Stimulated activated CD4-positive, alpha-beta T cell treated with anti-CD3 and anti-CD28 coated beads, Interleukin-12 subunit alpha, Interleukin-12 subunit beta, amount 100 ng/mL, for 4 hours (primary cell): ENCODE data around the gene GRIN2A.

ENCODE experiments used
- DNase-seq: peaks from one replicate; pipeline ENCODE4 v3.0.0-alpha.2; 2020

The GRIN2A gene

DNA sequence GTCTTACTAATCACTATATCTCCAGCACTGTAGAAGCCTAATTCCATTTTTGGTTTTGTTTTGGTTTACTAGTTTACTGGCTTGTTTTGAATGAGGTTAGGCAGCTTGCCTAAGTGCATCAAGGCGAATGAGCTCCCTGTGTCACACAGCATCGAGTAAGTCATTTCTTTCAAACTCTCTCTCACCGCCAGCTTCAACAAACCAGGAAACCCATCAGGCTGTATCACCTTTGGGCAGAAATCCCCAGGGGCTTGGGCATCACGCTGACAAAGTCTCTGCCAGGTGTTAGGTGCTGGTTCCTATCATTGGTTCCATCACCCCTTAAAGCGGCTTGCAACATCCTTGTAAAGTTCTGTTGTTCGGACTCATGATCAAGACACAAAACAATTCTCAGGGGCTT, 226.6 kb downstream of the GRIN2A start:
- no peak for DNase-seq

DNA sequence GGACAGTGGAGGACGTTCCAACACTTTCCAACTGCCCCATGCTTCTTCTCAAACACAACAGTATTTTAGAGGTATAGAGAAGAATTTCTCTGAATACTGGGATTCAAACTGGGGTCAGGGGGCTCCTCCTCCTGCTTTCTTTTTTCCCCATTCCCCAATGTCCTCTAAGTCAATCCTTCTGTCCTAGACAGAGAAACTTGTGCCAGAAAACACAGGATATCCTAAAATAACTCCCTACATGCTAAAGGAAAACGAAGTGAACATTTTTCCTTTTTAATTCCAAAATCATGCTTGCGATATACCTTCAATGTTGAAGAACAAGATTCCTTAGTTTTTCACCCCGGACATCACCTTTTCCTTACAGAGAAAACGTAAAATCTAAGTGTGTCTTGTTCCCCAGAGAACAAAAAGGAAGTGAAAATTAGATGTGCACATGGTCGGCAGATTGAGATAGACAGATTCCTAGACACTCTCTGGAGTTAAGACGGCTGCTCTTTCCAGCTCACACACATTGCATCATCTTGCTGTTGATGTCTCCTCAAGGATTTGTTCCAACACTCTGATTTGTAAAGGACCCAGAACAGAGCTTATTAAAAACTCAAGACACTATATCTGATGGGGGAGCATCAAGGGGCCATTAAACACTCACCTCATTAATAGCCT, 228.2 kb downstream of the GRIN2A start:
- no peak for DNase-seq

DNA sequence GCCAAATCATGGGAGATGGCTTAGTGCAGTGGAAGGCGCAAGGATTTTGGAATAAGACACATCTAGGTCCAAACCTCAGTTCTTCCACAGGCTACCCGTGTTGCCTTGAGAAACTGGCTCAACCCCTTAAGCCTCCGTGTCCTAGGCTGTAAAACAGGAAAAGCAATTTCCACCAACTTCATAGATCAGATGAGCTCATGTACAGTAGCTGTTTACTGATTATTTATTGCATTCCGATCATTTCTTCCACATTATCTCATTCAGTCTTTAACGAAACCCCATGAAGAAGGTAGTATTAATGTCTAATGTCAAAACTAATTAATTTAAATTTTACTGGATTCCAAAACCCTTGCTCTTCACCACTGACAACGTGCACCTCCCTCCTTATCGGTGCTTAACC, 231.6 kb downstream of the GRIN2A start:
- no peak for DNase-seq

DNA sequence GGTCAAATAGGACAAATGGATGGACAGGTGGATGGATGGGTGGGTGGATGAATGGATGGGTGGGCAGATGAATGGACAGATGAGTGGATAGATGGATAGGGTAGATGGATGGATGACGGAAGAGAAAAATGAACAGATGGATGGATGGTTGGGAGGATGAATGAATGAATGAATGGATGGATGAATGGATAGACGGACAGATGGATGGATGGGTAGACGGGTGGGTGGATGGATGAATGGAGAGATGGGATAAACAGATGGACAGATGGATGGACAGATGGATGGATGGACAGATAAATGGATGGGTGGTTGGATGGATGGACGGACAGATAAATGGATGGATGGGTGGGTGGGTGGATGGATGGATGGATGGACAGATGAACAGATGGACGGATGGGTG, 232.8 kb downstream of the GRIN2A start:
- DNase-seq: no peak

DNA sequence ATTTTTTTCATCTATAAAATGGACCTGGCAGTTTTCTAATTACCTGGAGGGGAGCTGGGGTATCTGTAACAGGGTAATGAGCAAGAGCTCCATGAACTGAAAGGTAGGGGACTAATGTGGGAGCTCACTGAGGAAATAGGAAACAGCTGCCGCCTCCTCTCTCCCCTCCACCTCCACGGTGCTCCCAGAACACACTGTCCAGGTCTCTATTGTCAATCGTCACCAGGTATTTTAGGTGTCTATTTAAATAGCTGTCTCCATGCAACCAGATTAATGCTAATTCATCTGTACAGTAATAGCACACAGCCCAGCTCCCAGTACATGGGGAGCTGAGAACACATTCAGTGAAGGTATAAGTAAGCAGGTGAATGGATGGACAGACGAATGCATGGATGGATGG, 233.3 kb downstream of the GRIN2A start:
- no peak for DNase-seq

DNA sequence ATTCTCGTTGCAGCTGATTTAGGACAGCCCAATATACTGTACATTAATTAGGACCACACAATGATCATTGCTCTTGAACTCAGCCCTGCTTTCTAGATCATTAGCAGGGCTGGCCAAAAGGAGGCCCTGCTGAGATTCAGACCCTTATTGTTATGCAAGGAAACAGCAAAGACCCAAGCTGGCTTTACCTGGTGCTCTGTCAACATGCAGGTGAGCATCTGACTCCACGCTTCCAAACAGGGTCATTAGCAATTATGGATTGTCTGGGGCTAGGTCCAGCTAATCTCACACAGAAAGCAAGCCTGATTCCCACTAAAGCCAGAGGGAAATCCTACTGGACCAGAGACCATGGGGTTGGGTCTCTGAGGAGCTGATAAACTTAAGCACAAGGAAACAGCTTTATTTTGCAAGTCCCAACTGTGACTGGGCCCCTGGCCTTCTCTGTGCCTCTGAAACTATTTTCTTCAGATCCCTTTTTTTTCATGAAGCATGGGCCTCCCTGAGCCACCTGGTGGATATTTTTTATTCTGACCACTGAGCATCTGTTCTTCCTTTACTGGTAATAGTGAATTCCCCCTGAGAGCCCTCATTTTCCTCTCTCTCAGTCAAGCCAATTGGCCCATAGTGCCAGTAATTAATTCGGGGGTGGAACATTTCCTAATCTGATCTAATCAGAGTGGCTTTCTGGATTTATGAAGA, 236.1 kb downstream of the GRIN2A start:
- DNase-seq: no peak

DNA sequence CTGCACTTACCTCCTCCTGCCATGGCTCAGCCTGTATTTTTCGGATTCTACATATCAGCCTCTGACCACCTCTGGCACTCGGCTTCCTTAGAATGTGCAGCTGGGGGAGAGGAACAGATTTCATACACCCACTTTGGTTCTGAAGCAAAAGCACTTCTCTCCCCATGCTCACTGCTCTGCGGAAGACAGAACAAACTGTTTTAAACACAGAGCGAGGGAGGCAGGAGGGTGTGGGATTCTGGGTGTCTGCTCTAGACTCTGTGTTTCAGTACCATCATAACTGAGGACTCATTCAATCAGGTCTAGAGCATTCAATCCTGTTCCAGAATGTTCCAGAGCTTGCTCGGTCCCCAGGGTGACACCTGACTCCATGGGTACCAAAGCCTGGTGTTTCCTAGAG, 239.1 kb downstream of the GRIN2A start:
- no peak for DNase-seq

DNA sequence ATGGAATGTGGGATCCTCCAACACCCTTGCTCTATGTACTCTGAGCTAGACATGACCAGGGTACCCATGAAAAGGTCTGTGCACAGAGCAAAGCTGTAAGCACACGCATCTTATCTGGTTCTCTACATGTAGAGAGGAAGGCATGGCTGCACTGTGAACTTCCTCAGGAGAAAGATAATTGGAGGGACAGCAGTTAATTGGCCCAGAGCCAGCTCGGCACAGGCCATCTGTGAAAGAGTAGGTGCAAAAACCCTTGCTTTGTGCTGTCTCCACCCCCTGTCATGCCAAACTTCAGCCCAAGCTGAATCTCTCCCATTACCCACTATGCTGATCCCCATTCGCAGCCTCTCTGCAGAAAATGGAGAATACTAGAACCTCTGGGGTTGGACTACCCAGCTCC, 241.0 kb downstream of the GRIN2A start:
- DNase-seq: no peak

DNA sequence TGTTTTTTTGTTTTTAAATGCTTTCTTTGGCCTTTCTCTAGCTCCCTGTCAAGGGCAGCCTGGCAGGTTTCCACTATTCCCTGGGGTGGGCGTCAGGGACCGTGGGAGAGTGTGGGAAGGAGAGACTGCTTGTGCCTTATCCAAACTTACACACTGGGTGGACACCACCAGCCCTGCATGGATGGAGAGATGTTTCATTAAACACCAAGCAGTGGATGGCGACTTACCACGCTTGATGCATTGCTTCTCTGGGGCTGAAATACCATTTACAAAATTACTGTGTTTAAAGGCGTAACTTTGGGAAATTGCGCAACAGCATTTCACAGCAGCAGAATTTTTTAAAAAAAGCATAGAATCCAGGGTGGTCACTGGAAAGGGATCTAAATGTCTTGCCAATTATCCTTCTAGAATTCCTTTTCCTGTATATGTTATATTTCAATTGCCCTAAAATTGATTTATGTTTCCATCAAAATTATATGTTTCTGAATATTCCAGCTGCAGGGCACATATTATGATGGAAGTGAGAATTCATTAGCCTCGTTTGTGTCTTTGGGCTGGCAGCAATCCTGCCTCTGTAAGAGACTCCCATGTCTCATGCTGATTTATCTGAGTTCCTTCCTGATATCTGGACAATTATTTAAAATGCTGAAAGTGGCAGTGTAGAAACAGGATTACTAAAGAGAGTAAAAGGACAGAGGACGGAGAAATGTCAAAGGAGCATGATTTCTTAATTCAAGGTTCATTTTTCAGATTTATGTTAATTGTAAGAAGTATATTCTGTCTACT, 247.3 kb downstream of the GRIN2A start:
- DNase-seq: no peak

DNA sequence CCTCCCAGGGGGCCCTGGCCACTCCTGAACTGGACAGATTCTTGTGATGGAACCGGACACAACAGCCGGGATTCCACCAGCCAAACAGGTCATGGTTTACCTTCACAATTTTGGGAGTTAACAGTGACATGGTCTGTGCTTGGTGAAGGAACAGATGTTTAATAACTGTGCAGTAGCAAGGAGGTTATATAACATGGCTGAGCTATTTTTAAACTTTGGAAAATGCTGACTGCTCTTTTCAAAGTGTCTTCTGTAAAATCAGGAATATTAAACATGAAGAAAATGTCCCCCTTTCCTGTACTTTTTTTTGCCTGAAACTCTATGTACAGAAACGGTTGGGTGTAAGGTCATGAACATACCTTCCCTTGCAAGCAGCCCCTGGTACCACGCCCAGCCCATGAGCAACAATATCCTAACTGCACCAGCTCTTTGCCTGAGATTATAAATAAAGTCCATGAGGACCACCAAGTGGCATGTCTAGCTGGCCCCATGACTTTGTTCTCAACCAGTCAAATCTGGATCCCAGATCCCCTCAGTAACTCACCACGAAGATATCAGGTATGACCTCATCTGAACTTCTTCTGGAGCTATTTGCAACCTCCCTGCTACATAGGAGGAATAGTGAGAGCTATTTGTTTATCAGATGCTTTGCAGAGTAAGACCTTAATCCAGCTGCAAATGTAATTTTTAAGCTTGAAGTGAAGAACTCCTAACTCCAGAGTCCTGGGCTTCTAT, 249.1 kb downstream of the GRIN2A start:
- DNase-seq: no peak

DNA sequence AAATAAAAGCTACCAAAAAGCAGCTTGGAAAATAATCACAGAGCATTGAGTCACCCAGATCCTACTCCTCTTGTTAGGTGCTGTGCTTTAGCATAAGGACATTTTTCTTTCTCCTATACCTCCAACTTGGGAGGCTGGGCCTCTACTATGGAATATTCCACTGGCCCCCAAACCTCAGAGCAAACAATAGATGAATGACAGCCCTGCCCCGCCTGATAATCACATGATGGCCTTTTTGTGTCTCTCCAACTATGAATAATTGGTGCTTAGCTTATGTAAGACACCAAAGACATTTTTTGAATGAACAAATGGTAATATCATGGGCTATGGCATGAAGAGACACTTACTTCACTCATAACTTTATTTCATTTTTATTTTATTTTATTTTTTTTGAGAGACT, 250.2 kb downstream of the GRIN2A start:
- DNase-seq: no peak

DNA sequence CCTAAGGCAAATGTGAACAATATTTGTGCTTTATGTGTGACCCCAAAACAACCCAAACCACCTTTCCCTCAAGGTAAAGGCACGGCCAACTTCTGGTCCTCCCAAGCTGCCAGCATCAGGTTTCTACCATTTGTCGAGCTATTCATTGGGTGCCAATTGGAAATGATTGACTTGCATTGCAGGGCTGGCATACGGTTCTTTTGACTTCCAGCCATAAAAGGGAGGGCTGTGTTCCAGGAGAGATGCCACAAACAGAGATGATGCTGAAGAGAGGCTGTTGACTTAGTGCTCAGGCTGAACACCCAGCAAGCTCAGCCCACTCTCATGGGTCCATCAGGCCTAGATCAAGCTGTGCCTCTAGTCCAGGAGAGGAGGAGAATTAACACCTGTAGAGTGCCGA, 252.4 kb downstream of the GRIN2A start:
- no peak for DNase-seq

DNA sequence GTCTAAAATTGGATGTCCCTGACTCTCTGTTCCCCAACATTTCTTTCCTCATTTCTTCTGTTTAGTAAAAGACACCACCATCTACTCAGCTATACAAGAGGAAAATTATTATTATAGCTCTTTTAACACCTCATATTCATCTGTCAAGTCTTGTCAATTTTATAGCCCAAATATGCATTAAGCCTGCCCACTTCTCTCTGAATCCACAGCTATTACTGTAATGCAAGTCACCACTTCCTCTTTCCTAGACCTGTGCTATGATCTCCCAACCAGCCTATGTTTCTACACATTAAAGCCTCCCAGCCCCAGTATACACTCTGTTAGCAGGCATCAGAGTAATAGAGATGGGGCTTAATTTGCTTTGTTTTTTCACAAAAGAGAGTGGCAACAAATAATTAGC, 252.9 kb downstream of the GRIN2A start:
- DNase-seq: no peak

DNA sequence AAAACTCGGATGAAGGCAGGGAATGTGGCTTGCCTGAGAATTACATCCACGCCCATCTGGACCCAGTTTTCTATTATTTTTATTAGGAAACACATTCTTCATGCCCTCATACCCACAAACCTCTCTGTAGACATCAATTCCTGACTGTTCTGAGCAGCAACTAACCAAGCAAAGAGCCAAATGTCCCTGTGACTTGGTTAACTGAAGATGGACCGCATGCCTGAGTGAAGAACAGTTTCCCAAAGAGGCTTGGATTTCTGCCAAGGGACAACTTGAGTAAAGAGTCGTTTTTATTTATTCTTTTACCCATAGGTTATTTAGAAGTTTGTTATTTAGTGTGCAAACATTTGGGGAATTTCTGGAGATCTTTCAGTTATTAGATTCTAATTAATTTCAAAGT, 259.8 kb downstream of the GRIN2A start:
- no peak for DNase-seq

DNA sequence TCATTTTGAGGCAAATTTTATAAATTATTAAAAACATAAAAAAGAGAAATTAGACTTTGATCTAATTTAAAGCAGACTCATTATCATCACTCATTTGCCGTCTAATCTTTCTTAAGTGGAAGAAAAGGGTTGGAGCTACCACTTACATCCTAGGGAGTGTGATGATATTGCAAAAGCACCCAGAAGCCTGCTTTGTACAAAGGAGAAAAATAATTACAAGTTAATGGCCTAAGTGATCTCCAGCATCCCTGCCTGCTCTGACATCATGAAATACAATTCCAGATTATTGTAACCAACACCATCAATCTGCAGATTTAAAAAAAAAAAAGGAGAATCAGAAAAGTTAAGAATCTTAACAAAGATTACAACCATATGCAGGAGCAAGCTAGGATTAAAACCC, 260.2 kb downstream of the GRIN2A start:
- no peak for DNase-seq

DNA sequence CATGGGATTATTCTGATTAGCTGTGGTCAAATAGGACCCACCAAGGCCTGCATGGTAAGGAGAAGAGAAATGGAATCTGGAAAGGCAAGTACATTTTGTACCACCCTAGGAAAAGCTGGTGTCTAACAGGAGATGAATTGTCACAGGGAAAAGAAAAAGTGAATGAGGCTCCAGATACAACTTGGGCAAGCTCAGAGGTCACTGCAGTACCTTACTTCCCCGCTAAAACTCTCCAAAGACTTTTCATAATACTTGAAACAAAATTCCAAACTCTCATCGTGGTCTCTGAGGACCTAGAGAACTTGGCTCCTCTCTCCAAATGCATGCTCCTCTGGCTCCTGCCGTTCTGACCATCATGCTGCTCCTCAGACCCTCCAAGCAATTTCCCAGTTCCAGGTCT, 262.8 kb downstream of the GRIN2A start:
- no peak for DNase-seq

DNA sequence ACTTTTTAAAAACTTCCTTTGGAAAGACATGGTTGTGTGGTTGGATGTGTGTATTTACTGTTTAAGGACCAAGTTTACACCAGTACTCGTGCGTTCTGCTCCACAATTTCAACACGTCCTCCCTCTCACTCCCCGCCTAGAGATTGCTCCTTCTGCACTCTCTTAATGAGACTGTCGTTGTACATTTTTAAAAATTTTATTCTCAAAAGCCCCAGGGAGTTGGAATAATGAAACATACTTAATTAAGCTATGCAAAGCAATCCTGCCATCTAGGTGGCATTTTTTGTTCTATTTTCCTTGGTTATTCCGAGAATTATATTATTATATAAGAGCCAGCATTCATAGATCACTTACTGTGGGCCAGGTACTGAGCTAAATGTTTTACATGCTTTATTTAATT, 264.5 kb downstream of the GRIN2A start:
- DNase-seq: no peak

DNA sequence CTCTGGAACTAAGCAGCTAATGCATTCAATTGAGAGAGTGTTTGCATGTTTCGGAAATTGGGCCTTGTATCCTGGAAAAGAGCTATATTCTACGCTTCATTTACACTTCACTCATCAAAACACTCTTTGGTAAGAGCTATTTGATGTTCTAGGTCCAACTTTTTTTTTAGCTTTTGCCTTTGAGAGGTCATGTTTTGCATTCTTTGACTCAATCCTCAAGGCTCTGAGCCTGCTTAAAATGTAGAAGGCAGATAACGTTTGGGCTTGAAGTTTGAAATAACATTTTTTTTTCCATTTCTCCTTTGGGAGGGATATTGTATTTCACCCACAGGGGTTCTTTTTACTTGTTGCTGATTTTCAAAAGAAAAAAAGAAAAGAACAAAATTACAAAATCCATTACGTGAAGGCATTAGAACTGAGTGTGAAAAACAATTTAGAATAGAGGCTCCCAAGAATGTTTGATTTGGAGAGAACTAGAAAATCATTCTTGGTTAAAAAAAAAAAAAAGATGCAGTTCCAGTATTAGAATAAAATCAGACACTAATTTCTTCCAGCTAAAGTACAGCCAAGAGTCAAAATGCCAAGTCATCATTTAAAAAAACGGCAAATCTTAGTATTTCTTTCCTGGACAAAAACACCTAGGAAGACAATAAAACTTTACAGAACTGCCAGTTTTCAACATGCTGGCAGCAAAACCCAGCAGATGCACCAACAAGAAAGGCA, 268.5 kb downstream of the GRIN2A start:
- DNase-seq: no peak

DNA sequence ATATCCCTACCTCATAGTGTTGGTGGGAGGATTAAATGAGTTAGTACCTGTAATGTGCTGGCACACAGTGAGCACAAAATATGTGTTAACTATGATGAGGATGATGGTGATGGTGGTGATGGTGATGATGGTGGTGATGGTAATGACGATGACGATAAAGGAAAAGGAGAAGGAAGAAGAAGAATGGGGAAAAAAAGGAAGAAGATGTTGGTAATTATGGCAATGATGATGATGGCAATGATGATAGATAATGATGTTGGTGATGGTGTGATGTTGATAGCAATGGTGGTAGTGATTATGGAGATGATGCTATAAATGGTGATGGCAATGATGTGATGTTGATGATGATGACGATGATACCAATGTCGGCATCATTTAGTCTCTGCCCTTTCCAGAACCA, 270.2 kb downstream of the GRIN2A start:
- no peak for DNase-seq

DNA sequence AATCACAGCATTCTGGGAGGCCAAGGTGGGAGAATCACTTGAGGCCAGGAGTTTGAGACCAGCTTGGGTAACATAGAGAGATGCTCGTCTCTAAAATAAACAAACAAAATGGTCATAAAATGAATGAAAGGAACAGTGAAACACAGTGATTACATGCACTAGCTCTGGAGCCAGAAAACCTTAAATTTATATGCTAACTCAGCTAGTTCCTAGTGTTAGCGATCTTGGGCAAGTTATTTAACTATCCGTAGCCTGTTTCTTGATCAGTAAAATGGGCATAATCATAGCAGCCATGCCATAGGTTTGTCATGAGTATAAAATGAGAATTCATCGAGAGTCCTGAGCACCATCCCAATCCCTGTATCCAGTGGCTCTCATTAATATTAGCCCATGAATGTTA, 271.0 kb downstream of the GRIN2A start:
- no peak for DNase-seq

DNA sequence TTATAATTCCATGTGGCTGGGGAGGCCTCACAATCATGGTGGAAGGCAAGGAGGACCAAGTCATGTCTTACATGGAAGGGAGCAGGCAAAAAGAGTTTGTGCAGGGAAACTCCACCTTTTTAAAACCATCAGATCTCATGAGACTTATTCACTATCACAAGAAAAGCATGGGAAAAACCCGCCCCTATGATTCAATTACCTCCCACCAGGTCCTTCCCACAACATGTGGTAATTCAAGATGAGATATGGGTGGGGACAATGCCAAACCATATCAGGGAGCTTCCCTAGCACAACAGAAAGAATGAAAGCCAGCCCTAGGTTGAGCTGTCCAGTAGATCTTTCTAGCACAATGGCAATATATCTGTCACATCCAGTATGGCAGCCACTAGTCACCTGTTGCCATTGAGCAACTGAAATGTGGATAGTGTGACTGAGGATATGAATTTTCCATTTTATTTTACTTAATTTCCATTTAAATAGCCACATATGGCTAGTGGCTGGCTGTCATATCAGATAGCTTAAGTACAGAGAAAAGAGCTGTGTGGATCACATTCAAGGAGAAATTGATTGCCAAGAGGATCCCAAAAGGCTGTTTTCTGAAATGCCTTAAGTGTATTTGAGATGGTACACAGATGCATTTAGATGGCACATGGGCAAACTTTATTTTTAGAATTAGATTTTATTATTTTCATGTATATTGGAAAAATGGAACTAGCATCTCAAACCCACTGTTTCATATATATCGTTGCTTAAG, 273.0 kb downstream of the GRIN2A start:
- DNase-seq: no peak

DNA sequence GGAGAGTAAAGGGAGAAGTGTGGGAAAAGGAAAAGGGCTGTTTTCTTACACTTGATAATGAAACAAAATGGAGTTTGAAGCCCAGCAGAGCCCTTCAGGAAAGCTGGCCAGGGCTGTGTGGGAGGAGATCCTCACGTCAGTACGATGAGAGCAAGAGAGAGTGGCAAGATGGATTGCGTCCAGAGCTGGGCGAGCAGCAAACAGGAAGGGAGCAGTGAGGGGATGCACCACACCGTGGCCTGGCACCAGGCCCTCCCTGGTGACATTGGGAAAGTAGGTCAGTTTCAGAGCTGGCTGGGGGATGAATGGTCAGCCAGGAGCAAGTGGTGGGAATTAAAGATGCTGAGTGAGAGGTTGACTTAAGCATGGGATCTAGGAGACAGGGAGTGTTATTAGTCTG, 273.6 kb downstream of the GRIN2A start:
- DNase-seq: no peak
